LNCAP (cell line): ENCODE measurements around the gene CYFIP2.
A peak's percentile ranks its signal among the peaks of the same experiment; 100 is the strongest.

Source experiments
- TF ChIP-seq, protein P1 (sequence below): fragments of 450-650 bp; IDR thresholded peaks from 2 replicates; pipeline ENCODE4 v1.5.1; 2017; ENCODE audit warnings: mild to moderate bottlenecking

The CYFIP2 gene

GRCh38 chr5:157331807-157332206 lies 65.9 kb downstream of the CYFIP2 start:
- TF ChIP-seq, protein P1, sequence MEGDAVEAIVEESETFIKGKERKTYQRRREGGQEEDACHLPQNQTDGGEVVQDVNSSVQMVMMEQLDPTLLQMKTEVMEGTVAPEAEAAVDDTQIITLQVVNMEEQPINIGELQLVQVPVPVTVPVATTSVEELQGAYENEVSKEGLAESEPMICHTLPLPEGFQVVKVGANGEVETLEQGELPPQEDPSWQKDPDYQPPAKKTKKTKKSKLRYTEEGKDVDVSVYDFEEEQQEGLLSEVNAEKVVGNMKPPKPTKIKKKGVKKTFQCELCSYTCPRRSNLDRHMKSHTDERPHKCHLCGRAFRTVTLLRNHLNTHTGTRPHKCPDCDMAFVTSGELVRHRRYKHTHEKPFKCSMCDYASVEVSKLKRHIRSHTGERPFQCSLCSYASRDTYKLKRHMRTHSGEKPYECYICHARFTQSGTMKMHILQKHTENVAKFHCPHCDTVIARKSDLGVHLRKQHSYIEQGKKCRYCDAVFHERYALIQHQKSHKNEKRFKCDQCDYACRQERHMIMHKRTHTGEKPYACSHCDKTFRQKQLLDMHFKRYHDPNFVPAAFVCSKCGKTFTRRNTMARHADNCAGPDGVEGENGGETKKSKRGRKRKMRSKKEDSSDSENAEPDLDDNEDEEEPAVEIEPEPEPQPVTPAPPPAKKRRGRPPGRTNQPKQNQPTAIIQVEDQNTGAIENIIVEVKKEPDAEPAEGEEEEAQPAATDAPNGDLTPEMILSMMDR, result no peak

- TF ChIP-seq, protein P1, result no peak
Observed at GRCh38 chr5:157335534-157336422, 69.9 kb downstream of the CYFIP2 start.

GRCh38 chr5:157336423-157336744 lies 70.5 kb downstream of the CYFIP2 start:
- TF ChIP-seq, protein P1, result no peak

GRCh38 chr5:157339409-157339808 lies 73.5 kb downstream of the CYFIP2 start:
- TF ChIP-seq, protein P1, result no peak

DNA sequence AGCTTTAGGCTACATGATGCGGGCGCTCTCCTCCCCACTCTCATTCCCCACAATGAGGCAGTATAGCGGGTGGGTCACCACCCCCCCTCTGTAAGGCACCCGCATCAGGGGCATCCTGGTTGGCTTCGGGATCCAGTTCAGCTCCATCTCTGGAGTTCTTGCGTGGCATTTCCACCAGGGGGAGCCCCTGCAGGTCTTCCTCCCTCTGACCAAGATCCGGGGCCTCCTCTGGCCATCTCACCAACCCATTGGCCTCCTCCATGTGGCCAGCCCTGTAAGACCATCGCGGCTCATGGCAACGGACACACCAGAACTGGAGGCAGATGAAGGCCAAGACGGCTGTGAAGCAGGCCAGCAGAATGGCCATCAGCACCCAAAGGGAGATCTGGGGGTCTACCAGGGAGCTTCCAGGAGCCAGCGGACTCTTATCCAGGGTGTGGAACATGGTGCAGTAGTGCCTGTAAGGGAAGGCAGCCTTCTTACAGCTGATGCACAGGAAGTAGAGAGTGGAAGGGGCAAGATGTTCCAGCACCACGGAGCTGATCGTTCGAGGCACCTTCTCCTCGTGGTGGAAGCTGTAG lies 77.0 kb downstream of the CYFIP2 start:
- TF ChIP-seq, protein P1, result peak; percentile 59

- TF ChIP-seq, protein P1, result no peak
Observed at GRCh38 chr5:157343842-157344790, 78.2 kb downstream of the CYFIP2 start.

- TF ChIP-seq, protein P1, result no peak
Observed at GRCh38 chr5:157345067-157345466, 79.1 kb downstream of the CYFIP2 start.
